ENCODE data around the gene IRF9. TPM values are rescaled to one million over a fixed set of nuclear protein-coding genes. Genes with fewer than 3 reads are reported as not detected.
A peak's percentile ranks its signal among the peaks of the same experiment; 100 is the strongest.
"Not testable (repeated sequence)": the region's sequence is repeated elsewhere in the genome, so short reads cannot be mapped to it uniquely, and the experiment has no call there.

Gene IRF9
- total RNA-seq, 2 experiments from 2014 or later = 285 to 286 TPM

GRCh38 chr14:24194186-24194872 lies 33.3 kb downstream of the IRF9 start:
- ChIA-PET POLR2A (no interaction called here), CTCF (interaction anchor here (0.7 to 2.1 kb wide), 8 partner anchors 13 to 116 kb away, joined by 3 to 12 read pairs (median 4); partner anchors contain the start of genes CHMP4A, CIDEB, IRF9 and LTB4R2)
- Mint-ChIP-seq H3K4me3 (peak overlapping the region; percentile 98), H3K9me3 (no peaks in the 10 kb centered on the region), H3K4me1 (peaks cover 66% of the 10 kb centered on the region), H3K27me3 (no peaks in the 10 kb centered on the region), H3K27ac (peak overlapping the region; percentile 99), H3K36me3 (ENCODE audit: low read depth) (peaks cover 50% of the 10 kb centered on the region)
- DNase-seq = no peak

GRCh38 chr14:24194873-24195185 lies 33.8 kb downstream of the IRF9 start:
- POLR2A ChIA-PET = interaction anchor here (1.2 kb wide), 1 partner anchor 34 kb away, joined by 4 read pairs; the partner anchor contains the start of gene IRF9
- CTCF ChIA-PET = interaction anchor here (0.5 to 2.3 kb wide), 8 partner anchors 14 to 237 kb away, joined by 3 to 12 read pairs (median 5); partner anchors contain the start of genes IRF9, LTB4R2, MDP1 and TINF2
- Mint-ChIP-seq H3K27me3 (no peaks in the 10 kb centered on the region), H3K9me3 (no peaks in the 10 kb centered on the region), H3K27ac (peak overlapping the region; percentile 99), H3K4me1 (peaks cover 61% of the 10 kb centered on the region), H3K36me3 (ENCODE audit: low read depth) (peaks cover 53% of the 10 kb centered on the region), H3K4me3 (peak overlapping the region; percentile 98)
- no peak for DNase-seq

GRCh38 chr14:24195186-24196070 lies 34.4 kb downstream of the IRF9 start, which contains the start of gene TM9SF1:
TSS of gene TM9SF1 (minus strand) at chr14:24195441. CDS start at chr14:24195019, 422 bp downstream.
- no peaks in the 10 kb centered on the region for H3K27me3 Mint-ChIP-seq
- peaks cover 52% of the 10 kb centered on the region for H3K36me3 Mint-ChIP-seq (ENCODE audit: low read depth)
- CTCF ChIA-PET = interaction anchor here (0.5 to 2.3 kb wide), 14 partner anchors 11 to 236 kb away, joined by 3 to 12 read pairs (median 5); partner anchors contain the start of genes CHMP4A, CIDEB, IRF9 and LTB4R2
- peak; percentile 91 for DNase-seq
- no peaks in the 10 kb centered on the region for H3K9me3 Mint-ChIP-seq
- POLR2A ChIA-PET = interaction anchor here (0.6 to 1.2 kb wide), 4 partner anchors 9 to 112 kb away, joined by 3 to 4 read pairs (median 3); partner anchors contain the start of genes CIDEB and IRF9
- peak within 1 kb of the TSS; percentile 99 for H3K27ac Mint-ChIP-seq
- H3K4me1 Mint-ChIP-seq = peaks cover 56% of the 10 kb centered on the region
- peak within 1 kb of the TSS; percentile 98 for H3K4me3 Mint-ChIP-seq

GRCh38 chr14:24196071-24197055 lies 35.3 kb downstream of the IRF9 start:
- peak overlapping the region; percentile 98 for H3K4me3 Mint-ChIP-seq
- H3K36me3 Mint-ChIP-seq (ENCODE audit: low read depth) = peaks cover 56% of the 10 kb centered on the region
- H3K9me3 Mint-ChIP-seq = no peaks in the 10 kb centered on the region
- H3K4me1 Mint-ChIP-seq = peaks cover 54% of the 10 kb centered on the region
- no peaks in the 10 kb centered on the region for H3K27me3 Mint-ChIP-seq
- DNase-seq = no peak
- POLR2A ChIA-PET = interaction anchor here (0.9 to 1.2 kb wide), 3 partner anchors 10 to 112 kb away, joined by 3 to 4 read pairs (median 3); partner anchors contain the start of genes CIDEB and IRF9
- H3K27ac Mint-ChIP-seq = peak overlapping the region; percentile 99
- CTCF ChIA-PET = interaction anchor here (1.0 to 2.3 kb wide), 10 partner anchors 10 to 235 kb away, joined by 4 to 12 read pairs (median 5); partner anchors contain the start of genes CIDEB, IRF9, LTB4R2 and MDP1

GRCh38 chr14:24197056-24197450 lies 36.0 kb downstream of the IRF9 start:
- DNase-seq = no peak
- CTCF ChIA-PET = interaction anchor here (0.8 to 2.3 kb wide), 4 partner anchors 9 to 234 kb away, joined by 3 to 5 read pairs (median 4); partner anchors contain the start of gene TINF2
- H3K27me3 Mint-ChIP-seq = no peaks in the 10 kb centered on the region
- H3K36me3 Mint-ChIP-seq (ENCODE audit: low read depth) = peaks cover 57% of the 10 kb centered on the region
- H3K4me1 Mint-ChIP-seq = peaks cover 50% of the 10 kb centered on the region
- H3K27ac Mint-ChIP-seq = peak overlapping the region; percentile 66
- H3K4me3 Mint-ChIP-seq = peak overlapping the region; percentile 98
- peaks cover 1% of the 10 kb centered on the region for H3K9me3 Mint-ChIP-seq
- POLR2A ChIA-PET = no interaction called here

GRCh38 chr14:24198814-24199524 lies 37.9 kb downstream of the IRF9 start:
- no peak overlapping the region for H3K4me3 Mint-ChIP-seq
- POLR2A ChIA-PET = no interaction called here
- peak overlapping the region; percentile 37 for H3K27ac Mint-ChIP-seq
- H3K4me1 Mint-ChIP-seq = peaks cover 41% of the 10 kb centered on the region
- H3K36me3 Mint-ChIP-seq (ENCODE audit: low read depth) = peaks cover 65% of the 10 kb centered on the region
- peaks cover 11% of the 10 kb centered on the region for H3K9me3 Mint-ChIP-seq
- no peaks in the 10 kb centered on the region for H3K27me3 Mint-ChIP-seq
- CTCF ChIA-PET = interaction anchor here (0.6 to 1.6 kb wide), 2 partner anchors 38 to 225 kb away, joined by 4 to 6 read pairs; partner anchors contain the start of gene IRF9
- DNase-seq = no peak

- Mint-ChIP-seq H3K36me3 (ENCODE audit: low read depth) (peaks cover 86% of the 10 kb centered on the region), H3K4me1 (peaks cover 26% of the 10 kb centered on the region), H3K9me3 (peaks cover 11% of the 10 kb centered on the region)
- H3K27ac Mint-ChIP-seq, H3K27me3 Mint-ChIP-seq, POLR2A ChIA-PET, DNase-seq, H3K4me3 Mint-ChIP-seq: not testable (repeated sequence)
- CTCF ChIA-PET = interaction anchor here (1.7 kb wide), 1 partner anchor 41 kb away, joined by 5 read pairs; the partner anchor contains the start of gene IRF9
Observed at GRCh38 chr14:24202538-24202937, 41.5 kb downstream of the IRF9 start.

GRCh38 chr14:24203249-24203886 lies 42.3 kb downstream of the IRF9 start:
- peaks cover 11% of the 10 kb centered on the region for H3K9me3 Mint-ChIP-seq
- not testable (repeated sequence) for H3K4me3 Mint-ChIP-seq

GRCh38 chr14:24204163-24205146 lies 43.4 kb downstream of the IRF9 start:
- DNase-seq = no peak
- Mint-ChIP-seq H3K27ac (no peak overlapping the region), H3K9me3 (peaks cover 11% of the 10 kb centered on the region), H3K27me3 (no peaks in the 10 kb centered on the region), H3K36me3 (ENCODE audit: low read depth) (peaks cover 88% of the 10 kb centered on the region), H3K4me1 (peaks cover 13% of the 10 kb centered on the region), H3K4me3 (no peak overlapping the region)
- ChIA-PET CTCF (interaction anchor here (0.9 to 1.7 kb wide), 3 partner anchors 24 to 43 kb away, joined by 3 to 5 read pairs (median 3); partner anchors contain the start of genes IRF9 and TINF2), POLR2A (no interaction called here)

More at GRCh38 chr14:24203249-24203886, 42.3 kb downstream of the IRF9 start:
- DNase-seq, H3K27ac Mint-ChIP-seq, POLR2A ChIA-PET, H3K27me3 Mint-ChIP-seq: not testable (repeated sequence)
- Mint-ChIP-seq H3K36me3 (ENCODE audit: low read depth) (peaks cover 93% of the 10 kb centered on the region), H3K4me1 (peaks cover 22% of the 10 kb centered on the region)
- CTCF ChIA-PET = interaction anchor here (0.9 to 1.7 kb wide), 3 partner anchors 26 to 42 kb away, joined by 3 to 5 read pairs (median 3); partner anchors contain the start of genes IRF9 and TINF2

All from activated CD4-positive, alpha-beta T cell treated with anti-CD3 and anti-CD28 coated beads, Interleukin-2, amount 10 ng/mL, durations not matched to agents 7 days and 5 days (primary cell).